ENCODE measurements around the gene LRRC56. TPM values are rescaled to one million over a fixed set of nuclear protein-coding genes. Genes with fewer than 3 reads are reported as not detected.
A peak's percentile ranks its signal among the peaks of the same experiment; 100 is the strongest.

Gene LRRC56
- under 1 TPM; 0.17 to 0.23 TPM for total RNA-seq
- polyA plus RNA-seq, result under 1 TPM; 0.08 to 0.46 TPM

GRCh38 chr11:536841-537621 lies at the start of gene LRRC56:
LRRC56 (plus strand) TSS chr11:537527; CDS start chr11:540685, 3,158 bp downstream.
- Histone ChIP-seq H3K4me1 (ENCODE audit: control insufficient read depth in 4 of 4, insufficient read depth in 4 of 4, low read length in 3 of 4) (peaks cover 8 to 34% (median 26%) of the 10 kb centered on the region in 4 donors), H3K9ac (ENCODE audit: low read depth in 1 of 2, low read length in 2 of 2) (no peak within 1 kb of the TSS), H3K9me3 (ENCODE audit: control insufficient read depth in 4 of 4, low read length in 3 of 4) (no peaks in the 10 kb centered on the region), H3K27me3 (ENCODE audit: control insufficient read depth in 4 of 4, insufficient read depth in 4 of 4, low read length in 3 of 4) (no peaks in the 10 kb centered on the region), H3K36me3 (ENCODE audit: control insufficient read depth in 4 of 4, insufficient read depth in 3 of 4, low read depth in 1 of 4, low read length in 3 of 4) (peaks cover 0 to 9% (median 5%) of the 10 kb centered on the region in 4 donors), H3K27ac (ENCODE audit: low read depth in 1 of 2, low read length in 2 of 2) (peak within 1 kb of the TSS; percentile 4 to 38), H3K4me3 (ENCODE audit: low read depth in 1 of 3, low read length in 3 of 3) (peak within 1 kb of the TSS in 1 of 3 donors; percentile 37)
- DNase-seq (ENCODE audit: low spot score), result peak; percentile 86
- WGBS, result 4% methylated on average over 93 of the region's 93 CpGs
- no peak for TF ChIP-seq MAX (IDR thresholded peaks at IDR 0.05)
- TF ChIP-seq GABPA (IDR thresholded peaks at IDR 0.05 in 1 of 2, conservative IDR thresholded peaks at IDR 0.05 in 1 of 2), result peak in 1 of 2 donors; percentile 17

GRCh38 chr11:487571-488021 lies 49.7 kb upstream of the LRRC56 start:
- DNase-seq (ENCODE audit: low spot score), result no peak
- Histone ChIP-seq H3K27ac (ENCODE audit: low read depth in 1 of 2, low read length in 2 of 2) (no peak overlapping the region), H3K27me3 (ENCODE audit: control insufficient read depth in 4 of 4, insufficient read depth in 4 of 4, low read length in 3 of 4) (no peaks in the 10 kb centered on the region), H3K4me3 (ENCODE audit: low read depth in 1 of 3, low read length in 3 of 3) (no peak overlapping the region), H3K9me3 (ENCODE audit: control insufficient read depth in 4 of 4, low read length in 3 of 4) (no peaks in the 10 kb centered on the region), H3K9ac (ENCODE audit: low read depth in 1 of 2, low read length in 2 of 2) (no peak overlapping the region), H3K36me3 (ENCODE audit: control insufficient read depth in 4 of 4, insufficient read depth in 3 of 4, low read depth in 1 of 4, low read length in 3 of 4) (peaks cover 0 to 21% (median 7%) of the 10 kb centered on the region in 4 donors), H3K4me1 (ENCODE audit: control insufficient read depth in 4 of 4, insufficient read depth in 4 of 4, low read length in 3 of 4) (peaks cover 0 to 2% (median 0%) of the 10 kb centered on the region in 4 donors)
- WGBS, result 94% methylated on average over 22 of the region's 22 CpGs
- TF ChIP-seq RAD21 (IDR thresholded peaks at IDR 0.05) (no peak), JUND (IDR thresholded peaks at IDR 0.05) (no peak), GABPA (IDR thresholded peaks at IDR 0.05 in 1 of 2, conservative IDR thresholded peaks at IDR 0.05 in 1 of 2) (no peak), HNF4G (IDR thresholded peaks at IDR 0.05) (no peak), RXRA (IDR thresholded peaks at IDR 0.05) (no peak), SP1 (IDR thresholded peaks at IDR 0.05) (no peak)

GRCh38 chr11:488062-488461 lies 49.3 kb upstream of the LRRC56 start:
- Histone ChIP-seq H3K27ac (ENCODE audit: low read depth in 1 of 2, low read length in 2 of 2) (no peak overlapping the region), H3K4me1 (ENCODE audit: control insufficient read depth in 4 of 4, insufficient read depth in 4 of 4, low read length in 3 of 4) (peaks cover 0 to 2% (median 0%) of the 10 kb centered on the region in 4 donors), H3K9ac (ENCODE audit: low read depth in 1 of 2, low read length in 2 of 2) (no peak overlapping the region), H3K36me3 (ENCODE audit: control insufficient read depth in 4 of 4, insufficient read depth in 3 of 4, low read depth in 1 of 4, low read length in 3 of 4) (peaks cover 0 to 24% (median 9%) of the 10 kb centered on the region in 4 donors), H3K9me3 (ENCODE audit: control insufficient read depth in 4 of 4, low read length in 3 of 4) (no peaks in the 10 kb centered on the region), H3K4me3 (ENCODE audit: low read depth in 1 of 3, low read length in 3 of 3) (no peak overlapping the region), H3K27me3 (ENCODE audit: control insufficient read depth in 4 of 4, insufficient read depth in 4 of 4, low read length in 3 of 4) (no peaks in the 10 kb centered on the region)
- TF ChIP-seq CTCF (IDR thresholded peaks at IDR 0.05; ENCODE audit: low read depth, low read length, missing input control) (no peak), RXRA (IDR thresholded peaks at IDR 0.05) (no peak), SP1 (IDR thresholded peaks at IDR 0.05) (no peak), RAD21 (IDR thresholded peaks at IDR 0.05) (no peak), HNF4G (IDR thresholded peaks at IDR 0.05) (no peak), REST (IDR thresholded peaks at IDR 0.05) (no peak), MAX (IDR thresholded peaks at IDR 0.05) (no peak), EGR1 (IDR thresholded peaks at IDR 0.05; ENCODE audit: low read depth in 2 of 2) (no peak), FOXA2 (IDR thresholded peaks at IDR 0.05) (no peak), NR2F2 (IDR thresholded peaks at IDR 0.05) (no peak), YY1 (IDR thresholded peaks at IDR 0.05) (no peak), FOXA1 (IDR thresholded peaks at IDR 0.05) (no peak), TAF1 (conservative IDR thresholded peaks at IDR 0.05) (no peak), GABPA (IDR thresholded peaks at IDR 0.05 in 1 of 2, conservative IDR thresholded peaks at IDR 0.05 in 1 of 2) (no peak), HNF4A (conservative IDR thresholded peaks at IDR 0.05) (no peak), JUND (IDR thresholded peaks at IDR 0.05) (no peak), ATF3 (IDR thresholded peaks at IDR 0.05) (no peak), ZBTB33 (IDR thresholded peaks at IDR 0.05) (no peak)
- 92% methylated on average over 25 of the region's 25 CpGs for WGBS
- no peak for DNase-seq (ENCODE audit: low spot score)

All from liver (tissue), 9 donors.